WERI-Rb-1 (cell line): ENCODE results near the gene PLK5.

ENCODE experiments used
- DNase-seq: peaks from one replicate; pipeline ENCODE4 v3.0.0-alpha.2; 2020
- H3K27ac ChIP-seq: fragments of 250-450 bp; sonication (Bioruptor Pico); 2 replicates; pipeline ENCODE4 v1.5.1; 2020; ENCODE audit warnings: mild to moderate bottlenecking, moderate library complexity
- H3K27me3 ChIP-seq: fragments of 250-450 bp; sonication (Bioruptor Pico); 2 replicates; pipeline ENCODE4 v1.5.1; 2021; ENCODE audit warnings: mild to moderate bottlenecking, low read depth, moderate library complexity; ENCODE audit not compliant: insufficient read depth, severe bottlenecking
- H3K36me3 ChIP-seq: fragments of 250-450 bp; sonication (Bioruptor Pico); 2 replicates; pipeline ENCODE4 v1.5.1; 2020; ENCODE audit warnings: mild to moderate bottlenecking, moderate library complexity
- H3K4me3 ChIP-seq: 2 replicates; pipeline ENCODE4 v1.5.1; 2011; ENCODE audit warnings: low read depth, mild to moderate bottlenecking, control low read depth, low read length
- H3K9me3 ChIP-seq: fragments of 250-450 bp; sonication (Bioruptor Pico); 2 replicates; pipeline ENCODE4 v1.5.1; 2021; ENCODE audit warnings: mild to moderate bottlenecking, moderate library complexity; ENCODE audit not compliant: severe bottlenecking
- TF ChIP-seq, protein P1 (sequence below): IDR thresholded peaks from 2 replicates; pipeline ENCODE4 v1.5.1; 2011; ENCODE audit warnings: low read depth, mild to moderate bottlenecking, control low read depth, inconsistent platforms, low read length

The PLK5 gene

DNA sequence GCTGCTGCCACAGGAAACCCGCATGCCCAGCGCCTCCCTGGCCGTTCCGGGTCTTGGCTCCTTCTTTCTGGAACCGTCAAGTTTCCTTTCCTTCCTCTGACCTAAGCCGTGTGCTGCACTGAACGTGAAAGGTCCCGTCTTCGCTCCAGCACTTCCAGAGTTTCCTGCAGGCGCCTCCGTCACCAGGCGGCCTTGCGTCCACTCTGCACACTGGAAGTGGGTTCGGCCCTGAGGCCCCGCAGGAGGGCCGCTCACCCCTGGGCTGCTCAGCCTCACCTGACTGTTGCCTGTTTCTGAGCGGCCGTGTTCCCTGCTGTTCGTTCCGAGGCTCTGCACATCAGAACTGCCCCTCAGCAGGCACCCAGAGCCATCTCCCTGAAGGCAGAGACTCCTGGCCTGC lies 56.5 kb downstream of the PLK5 start:
- H3K27ac ChIP-seq: no peak overlapping the region
- TF ChIP-seq, protein P1, sequence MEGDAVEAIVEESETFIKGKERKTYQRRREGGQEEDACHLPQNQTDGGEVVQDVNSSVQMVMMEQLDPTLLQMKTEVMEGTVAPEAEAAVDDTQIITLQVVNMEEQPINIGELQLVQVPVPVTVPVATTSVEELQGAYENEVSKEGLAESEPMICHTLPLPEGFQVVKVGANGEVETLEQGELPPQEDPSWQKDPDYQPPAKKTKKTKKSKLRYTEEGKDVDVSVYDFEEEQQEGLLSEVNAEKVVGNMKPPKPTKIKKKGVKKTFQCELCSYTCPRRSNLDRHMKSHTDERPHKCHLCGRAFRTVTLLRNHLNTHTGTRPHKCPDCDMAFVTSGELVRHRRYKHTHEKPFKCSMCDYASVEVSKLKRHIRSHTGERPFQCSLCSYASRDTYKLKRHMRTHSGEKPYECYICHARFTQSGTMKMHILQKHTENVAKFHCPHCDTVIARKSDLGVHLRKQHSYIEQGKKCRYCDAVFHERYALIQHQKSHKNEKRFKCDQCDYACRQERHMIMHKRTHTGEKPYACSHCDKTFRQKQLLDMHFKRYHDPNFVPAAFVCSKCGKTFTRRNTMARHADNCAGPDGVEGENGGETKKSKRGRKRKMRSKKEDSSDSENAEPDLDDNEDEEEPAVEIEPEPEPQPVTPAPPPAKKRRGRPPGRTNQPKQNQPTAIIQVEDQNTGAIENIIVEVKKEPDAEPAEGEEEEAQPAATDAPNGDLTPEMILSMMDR: no peak
- no peaks in the 10 kb centered on the region for H3K9me3 ChIP-seq
- no peaks in the 10 kb centered on the region for H3K27me3 ChIP-seq
- no peak overlapping the region for H3K4me3 ChIP-seq
- no peak for DNase-seq
- peaks cover 90% of the 10 kb centered on the region for H3K36me3 ChIP-seq

DNA sequence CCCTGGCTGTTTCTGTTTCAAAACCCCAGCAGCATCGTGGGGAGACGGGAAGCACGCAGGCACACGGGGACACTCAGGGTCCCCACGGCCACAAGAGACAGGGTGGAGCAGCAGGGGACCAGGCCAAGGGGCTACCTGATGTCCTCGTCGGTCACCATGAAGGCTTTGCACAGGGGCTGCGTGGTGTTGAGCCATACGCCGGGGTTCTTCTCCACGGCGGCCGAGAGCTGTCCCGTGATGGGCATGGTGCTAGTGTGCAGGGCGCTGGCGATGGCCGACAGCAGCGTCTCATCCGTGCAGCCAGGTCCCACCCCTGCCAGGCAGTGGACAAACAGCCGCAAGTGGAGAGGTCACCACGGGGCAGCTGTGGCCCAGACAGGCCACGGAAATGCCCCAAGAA lies 57.1 kb downstream of the PLK5 start:
- TF ChIP-seq, protein P1: no peak
- Histone ChIP-seq H3K36me3 (peaks cover 87% of the 10 kb centered on the region), H3K27me3 (no peaks in the 10 kb centered on the region), H3K27ac (no peak overlapping the region), H3K4me3 (no peak overlapping the region), H3K9me3 (no peaks in the 10 kb centered on the region)
- no peak for DNase-seq

DNA sequence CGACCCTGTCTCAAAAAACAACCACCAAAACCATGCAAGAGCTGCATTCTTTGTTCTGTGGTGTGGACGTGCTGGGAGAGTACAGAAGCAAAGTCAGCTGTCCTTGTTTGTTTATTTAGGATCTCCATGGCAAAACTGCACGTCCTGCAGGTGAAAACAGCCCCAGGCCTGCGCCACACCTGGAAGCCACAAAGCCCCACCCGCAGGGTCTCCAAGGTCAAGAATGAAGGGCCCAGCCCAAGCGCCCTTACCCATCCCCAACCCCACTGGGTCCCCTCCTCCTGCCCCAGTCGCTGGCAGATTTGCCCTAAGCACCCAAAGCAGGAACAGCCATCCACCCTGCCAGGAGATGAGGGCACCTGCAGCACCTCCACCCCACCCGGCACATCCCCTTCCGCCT lies 58.3 kb downstream of the PLK5 start:
- Histone ChIP-seq H3K4me3 (no peak overlapping the region), H3K36me3 (peaks cover 79% of the 10 kb centered on the region), H3K9me3 (no peaks in the 10 kb centered on the region), H3K27ac (no peak overlapping the region), H3K27me3 (no peaks in the 10 kb centered on the region)
- no peak for DNase-seq
- TF ChIP-seq, protein P1: no peak

DNA sequence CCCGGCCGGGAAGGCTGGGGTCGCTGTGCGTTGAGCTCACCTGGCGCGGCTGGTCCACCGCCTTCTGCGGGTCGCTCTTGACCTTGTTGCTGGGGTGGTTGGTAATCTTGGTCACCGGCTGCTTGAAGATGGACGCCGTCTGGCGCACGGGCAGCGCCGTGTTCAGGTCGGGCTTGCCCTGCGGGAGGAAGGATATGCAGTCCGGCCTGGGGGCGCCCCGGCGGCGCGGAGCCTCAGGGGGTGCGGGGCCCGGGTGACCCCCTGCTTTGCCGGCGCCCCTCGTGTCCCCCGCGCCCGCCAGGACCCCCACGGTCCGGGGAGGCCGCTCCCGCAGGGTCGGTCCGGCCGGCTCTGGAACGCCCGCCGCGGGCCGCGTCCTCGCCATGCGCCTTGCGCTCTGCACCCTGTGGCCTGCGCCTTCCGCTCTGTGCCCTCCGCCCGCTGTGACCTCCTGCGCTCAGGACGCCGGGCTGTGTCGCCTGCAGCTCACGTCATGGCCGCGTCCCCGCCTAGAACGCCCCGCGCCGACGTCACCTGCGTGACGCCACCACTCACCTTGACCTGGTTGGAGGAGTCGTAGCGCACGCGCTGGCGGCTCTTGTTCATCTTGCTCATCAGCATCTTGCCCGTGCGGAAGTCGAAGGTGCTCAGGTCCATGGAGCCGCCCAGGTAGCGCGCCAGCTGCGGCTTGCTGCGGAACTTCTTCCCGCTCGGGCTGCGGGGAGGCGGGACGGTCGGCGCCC lies 60.8 kb downstream of the PLK5 start:
- no peak overlapping the region for H3K27ac ChIP-seq
- no peak overlapping the region for H3K4me3 ChIP-seq
- H3K27me3 ChIP-seq: no peaks in the 10 kb centered on the region
- DNase-seq: no peak
- no peaks in the 10 kb centered on the region for H3K9me3 ChIP-seq
- TF ChIP-seq, protein P1: no peak
- H3K36me3 ChIP-seq: peaks cover 61% of the 10 kb centered on the region

DNA sequence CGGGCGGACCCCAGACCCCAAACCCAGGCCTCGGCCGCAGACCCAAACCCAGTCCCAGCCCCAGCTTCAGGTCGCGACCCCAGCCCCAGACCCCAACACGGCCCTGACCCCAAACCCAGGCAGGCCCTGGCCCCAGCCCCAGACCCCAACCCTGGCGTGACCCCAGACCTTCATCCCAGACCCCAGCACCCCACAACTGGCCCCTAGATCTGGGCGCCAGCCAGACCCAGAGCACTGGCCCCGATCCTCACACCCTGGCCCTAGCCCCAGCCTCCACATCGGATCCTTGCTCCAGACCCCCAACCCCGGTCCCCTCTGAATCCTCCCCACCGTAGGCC lies 61.3 kb downstream of the PLK5 start:
- Histone ChIP-seq H3K9me3 (no peaks in the 10 kb centered on the region), H3K27ac (no peak overlapping the region), H3K27me3 (no peaks in the 10 kb centered on the region), H3K36me3 (peaks cover 61% of the 10 kb centered on the region), H3K4me3 (no peak overlapping the region)
- no peak for DNase-seq
- TF ChIP-seq, protein P1: no peak
